ENCODE results near the gene C3orf80. TPM values are rescaled to one million over a fixed set of nuclear protein-coding genes. Genes with fewer than 3 reads are reported as not detected.

C3orf80 gene
- 0.13 and 0.15 TPM in 2 replicates for total RNA-seq (2021)
- long read RNA-seq, result 0 reads

DNA sequence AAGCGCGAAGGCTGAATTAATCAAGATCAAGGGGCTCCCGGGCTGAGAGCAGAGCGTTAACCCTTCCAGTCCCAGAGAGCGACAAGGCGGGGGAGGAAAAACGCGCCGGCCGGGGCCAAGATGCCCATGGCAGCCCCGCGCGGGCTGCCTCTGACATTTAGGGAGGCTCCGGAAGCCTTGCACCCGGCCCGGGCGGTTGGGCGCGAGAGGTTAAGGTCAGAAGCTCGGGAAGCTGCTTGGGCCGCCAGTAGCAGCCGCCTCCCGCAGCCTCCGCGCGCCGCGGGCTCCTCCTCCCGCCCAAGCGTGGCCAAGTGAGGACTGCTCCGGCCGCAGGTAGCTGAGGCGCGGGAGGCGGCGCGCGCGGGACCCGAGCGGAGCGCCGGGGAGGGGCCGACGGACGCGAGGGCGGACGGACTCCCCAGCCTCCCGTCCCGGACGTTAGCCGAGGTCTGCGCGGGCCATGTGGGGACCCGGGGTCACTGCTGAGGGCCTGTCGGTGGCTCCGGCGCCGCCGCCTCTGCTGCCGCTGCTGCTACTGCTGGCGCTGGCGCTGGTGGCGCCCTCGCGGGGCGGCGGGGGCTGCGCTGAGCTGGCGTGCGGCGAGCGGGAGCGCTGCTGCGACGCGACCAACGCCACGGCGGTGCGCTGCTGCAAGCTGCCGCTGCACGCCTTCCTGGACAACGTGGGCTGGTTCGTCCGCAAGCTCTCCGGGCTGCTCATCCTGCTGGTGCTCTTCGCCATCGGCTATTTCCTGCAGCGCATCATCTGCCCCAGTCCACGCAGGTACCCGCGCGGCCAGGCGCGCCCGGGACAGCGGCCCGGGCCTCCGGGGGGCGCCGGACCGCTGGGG lies at the start of gene C3orf80:
TSS of gene C3orf80 (plus strand) at position 247 of the 850 bp plus-strand sequence. CDS start at position 461, 214 bp downstream.
- Histone ChIP-seq H2AFZ (ENCODE audit: low read length) (no peak within 1 kb of the TSS), H2BK12ac (ENCODE audit: insufficient read length, low read depth, low read length) (no peak within 1 kb of the TSS), H3K18ac (ENCODE audit: insufficient read length, low read depth, low read length) (no peak within 1 kb of the TSS), H3K79me1 (ENCODE audit: insufficient read depth, low read depth, low read length, poor library complexity, severe bottlenecking) (no peaks in the 10 kb centered on the region), H2BK120ac (ENCODE audit: low read depth, low read length, poor library complexity, severe bottlenecking) (no peak within 1 kb of the TSS), H4K8ac (replicated peaks; ENCODE audit: insufficient read length, low read depth, low read length) (no peak within 1 kb of the TSS), H3K27me3 (ENCODE audit: insufficient read depth, low read length) (peaks cover 28% of the 10 kb centered on the region), H3K4me2 (ENCODE audit: insufficient read depth, insufficient read length, low read length) (peak within 1 kb of the TSS; percentile 72), H4K20me1 (ENCODE audit: control insufficient read depth, insufficient read depth, insufficient read length) (no peaks in the 10 kb centered on the region), H3K4me1 (ENCODE audit: insufficient read depth, low read length) (no peaks in the 10 kb centered on the region), H2BK5ac (ENCODE audit: insufficient read length, low read length) (no peak within 1 kb of the TSS), H3K56ac (ENCODE audit: insufficient read length, low read depth, low read length) (no peak within 1 kb of the TSS), H3K79me2 (ENCODE audit: insufficient read depth, low read length) (no peaks in the 10 kb centered on the region), H3K27ac (ENCODE audit: insufficient read length, low read depth, low read length) (no peak within 1 kb of the TSS), H2AK5ac (ENCODE audit: insufficient read length, low read length) (no peak within 1 kb of the TSS), H2BK20ac (ENCODE audit: low read depth, low read length, poor library complexity, severe bottlenecking) (no peak within 1 kb of the TSS), H4K5ac (ENCODE audit: insufficient read length, low read depth, low read length) (no peak within 1 kb of the TSS), H3K14ac (ENCODE audit: insufficient read depth, low read length) (no peak within 1 kb of the TSS), H3K23me2 (ENCODE audit: insufficient read length, low read depth, low read length, poor library complexity, severe bottlenecking) (peaks cover 18% of the 10 kb centered on the region), H4K91ac (ENCODE audit: insufficient read length, low read depth, low read length) (no peak within 1 kb of the TSS), H3K9me3 (ENCODE audit: control insufficient read depth, low read depth, low read length) (no peaks in the 10 kb centered on the region), H3K23ac (ENCODE audit: insufficient read length, low read depth, low read length) (no peak within 1 kb of the TSS), H3T11ph (ENCODE audit: low read length) (no peak within 1 kb of the TSS), H3K4ac (ENCODE audit: low read depth, low read length) (no peak within 1 kb of the TSS), H3K9ac (ENCODE audit: extremely low read depth, insufficient read length, low read length) (no peak within 1 kb of the TSS), H2BK15ac (ENCODE audit: low read depth, low read length) (no peak within 1 kb of the TSS; the same call in 1 of the 2 replicates)
- Mint-ChIP-seq H3K27me3 (ENCODE audit: low read depth) (peaks cover 81% of the 10 kb centered on the region), H3K4me1 (peaks cover 16 to 17% of the 10 kb centered on the region in 2 experiments), H3K9me3 (no peaks in the 10 kb centered on the region), H3K27ac (no peak within 1 kb of the TSS), H3K36me3 (ENCODE audit: insufficient read depth in 1 of 3, low read depth in 3 of 3) (no peaks in the 10 kb centered on the region), H3K4me3 (peak within 1 kb of the TSS; percentile 68 to 86)
- DNase-seq, result peak; percentile 78
- whole genome bisulfite sequencing (ENCODE audit: extremely low coverage, insufficient read length, low lambda C conversion rate), result no CpG with 5 or more reads among the region's 104 CpGs
- TF ChIP-seq, protein P1, sequence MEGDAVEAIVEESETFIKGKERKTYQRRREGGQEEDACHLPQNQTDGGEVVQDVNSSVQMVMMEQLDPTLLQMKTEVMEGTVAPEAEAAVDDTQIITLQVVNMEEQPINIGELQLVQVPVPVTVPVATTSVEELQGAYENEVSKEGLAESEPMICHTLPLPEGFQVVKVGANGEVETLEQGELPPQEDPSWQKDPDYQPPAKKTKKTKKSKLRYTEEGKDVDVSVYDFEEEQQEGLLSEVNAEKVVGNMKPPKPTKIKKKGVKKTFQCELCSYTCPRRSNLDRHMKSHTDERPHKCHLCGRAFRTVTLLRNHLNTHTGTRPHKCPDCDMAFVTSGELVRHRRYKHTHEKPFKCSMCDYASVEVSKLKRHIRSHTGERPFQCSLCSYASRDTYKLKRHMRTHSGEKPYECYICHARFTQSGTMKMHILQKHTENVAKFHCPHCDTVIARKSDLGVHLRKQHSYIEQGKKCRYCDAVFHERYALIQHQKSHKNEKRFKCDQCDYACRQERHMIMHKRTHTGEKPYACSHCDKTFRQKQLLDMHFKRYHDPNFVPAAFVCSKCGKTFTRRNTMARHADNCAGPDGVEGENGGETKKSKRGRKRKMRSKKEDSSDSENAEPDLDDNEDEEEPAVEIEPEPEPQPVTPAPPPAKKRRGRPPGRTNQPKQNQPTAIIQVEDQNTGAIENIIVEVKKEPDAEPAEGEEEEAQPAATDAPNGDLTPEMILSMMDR (conservative IDR thresholded peaks at IDR 0.05), result peak; percentile 16; the same call in 1 of the 3 replicates
